Amygdala (tissue), 56 donors: ENCODE data around the gene GPR15.

Source experiments
- DNase-seq, 56 donors: peaks; one replicate each; lab custom pipeline; 2025; lab: John Stamatoyannopoulos, UW

The GPR15 gene

DNA sequence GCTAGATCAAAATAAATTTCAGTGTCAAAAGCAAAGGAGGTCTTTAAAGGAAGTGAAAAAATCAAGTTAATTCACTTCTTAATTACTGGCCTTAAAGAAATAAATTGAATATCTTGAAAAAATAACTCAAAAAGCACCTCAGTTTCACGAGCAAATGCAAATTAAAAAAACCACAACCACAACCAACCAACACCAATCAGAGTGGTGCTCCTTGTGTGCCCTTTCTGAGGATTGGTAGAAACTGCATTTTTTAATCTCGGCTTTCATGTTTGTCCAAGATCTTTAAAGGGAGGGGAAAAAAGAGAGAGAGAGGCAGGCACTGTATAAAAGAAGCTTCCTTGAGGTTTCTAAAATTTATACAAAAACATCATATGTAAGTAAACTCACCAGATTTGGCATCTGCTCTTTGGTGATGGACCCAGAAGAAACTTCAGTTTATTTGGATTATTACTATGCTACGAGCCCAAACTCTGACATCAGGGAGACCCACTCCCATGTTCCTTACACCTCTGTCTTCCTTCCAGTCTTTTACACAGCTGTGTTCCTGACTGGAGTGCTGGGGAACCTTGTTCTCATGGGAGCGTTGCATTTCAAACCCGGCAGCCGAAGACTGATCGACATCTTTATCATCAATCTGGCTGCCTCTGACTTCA is at the start of gene GPR15:
Gene GPR15, plus strand, starts transcription at position 357 of the 653 bp plus-strand sequence. Its CDS starts 56 bp downstream, at position 413.
- no peak for DNase-seq

DNA sequence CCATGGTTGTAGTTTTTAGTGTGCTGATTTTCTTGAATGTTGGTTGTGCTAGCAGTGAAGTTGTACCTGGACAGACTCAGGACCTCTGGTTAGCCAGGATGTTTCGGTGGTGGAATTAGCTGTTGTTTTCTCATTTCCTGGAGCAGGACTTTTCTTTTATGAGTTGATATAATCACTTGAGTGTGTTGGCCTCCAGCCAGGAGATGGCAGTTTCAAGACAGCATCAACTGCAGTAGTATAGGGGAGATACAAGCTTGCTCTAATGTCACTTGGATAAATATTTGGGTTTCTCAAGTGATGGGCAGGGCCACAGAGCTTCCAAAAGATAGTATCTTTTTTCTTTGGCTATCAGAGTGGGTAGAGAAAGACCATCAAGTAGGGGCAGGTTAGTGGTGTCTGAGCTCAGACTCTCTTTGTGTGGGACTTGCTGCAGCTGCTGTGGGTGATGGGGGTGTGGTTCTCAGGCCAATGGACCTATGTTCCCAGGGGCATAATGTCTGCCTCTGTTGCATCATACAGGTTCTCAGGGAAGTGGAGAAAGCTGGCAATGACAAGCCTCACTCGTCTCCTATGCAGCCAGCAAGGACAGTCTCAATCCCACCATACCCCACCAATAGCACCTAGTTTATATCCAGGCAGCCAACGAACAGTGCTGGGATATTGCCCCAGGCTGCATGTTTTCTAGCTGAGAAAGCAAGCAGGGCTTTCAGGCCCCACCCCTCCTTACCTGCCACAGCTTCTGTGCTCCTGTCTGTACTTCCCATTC is 48.9 kb upstream of the GPR15 start:
- DNase-seq, result no peak

DNA sequence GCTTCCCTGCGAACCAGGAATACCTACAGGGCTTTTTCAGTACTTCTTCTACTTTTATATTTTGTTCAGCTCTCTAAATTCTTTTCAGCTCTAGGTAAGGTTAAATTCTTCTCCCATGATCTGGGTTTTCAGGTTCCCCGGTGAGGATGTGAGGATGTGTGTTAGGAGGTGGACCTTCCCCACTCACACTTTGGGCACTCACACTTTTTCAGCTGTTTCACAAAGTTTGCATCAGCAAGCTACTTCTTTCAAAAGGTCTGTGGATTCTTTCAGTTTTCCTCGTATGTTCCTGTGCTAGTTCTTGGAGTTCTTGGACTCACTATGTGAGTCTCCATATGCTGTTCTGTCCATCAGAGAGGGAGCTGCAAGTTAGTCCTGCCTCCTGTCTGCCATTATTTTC is 48.2 kb upstream of the GPR15 start:
- no peak for DNase-seq

DNA sequence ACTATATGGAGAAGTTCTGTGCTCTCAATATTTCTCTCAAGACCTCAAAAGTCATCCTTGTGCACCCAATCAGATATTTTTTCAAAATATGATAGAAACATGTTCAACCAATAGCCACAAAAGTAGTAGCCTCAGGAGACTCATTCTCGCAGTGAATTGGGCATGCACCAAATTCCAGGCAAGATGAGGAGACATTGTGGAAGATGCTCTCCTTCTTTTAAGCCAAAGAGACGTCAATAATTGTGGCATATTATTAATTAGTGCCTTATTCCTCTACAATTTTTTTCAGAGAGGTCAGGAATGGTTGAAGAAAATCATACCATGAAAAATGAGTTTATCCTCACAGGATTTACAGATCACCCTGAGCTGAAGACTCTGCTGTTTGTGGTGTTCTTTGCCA is 34.4 kb upstream of the GPR15 start, which contains the start of gene OR5K2:
Gene OR5K2, plus strand, starts transcription at position 301 of the 400 bp plus-strand sequence. Its CDS starts 0 bp downstream, at position 301.
- DNase-seq, result no peak

DNA sequence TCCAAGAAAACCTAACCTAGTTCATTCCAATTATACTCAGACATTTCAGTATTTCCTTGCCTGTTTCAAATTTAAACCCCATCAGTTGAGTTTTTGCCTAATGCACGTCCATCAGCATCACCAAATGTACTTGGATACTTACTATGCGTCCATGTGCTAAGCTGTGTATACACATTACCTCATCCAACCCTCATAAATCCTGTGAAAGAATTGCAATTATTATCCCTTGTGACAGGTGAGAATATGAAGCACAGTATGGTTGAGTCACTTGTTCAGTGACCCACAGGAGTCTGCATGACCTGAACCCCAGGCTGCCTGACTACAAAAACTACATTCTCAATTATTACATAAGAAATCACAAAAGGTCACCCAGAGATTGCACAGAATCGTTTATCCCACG is 31.8 kb upstream of the GPR15 start:
- DNase-seq, result no peak

DNA sequence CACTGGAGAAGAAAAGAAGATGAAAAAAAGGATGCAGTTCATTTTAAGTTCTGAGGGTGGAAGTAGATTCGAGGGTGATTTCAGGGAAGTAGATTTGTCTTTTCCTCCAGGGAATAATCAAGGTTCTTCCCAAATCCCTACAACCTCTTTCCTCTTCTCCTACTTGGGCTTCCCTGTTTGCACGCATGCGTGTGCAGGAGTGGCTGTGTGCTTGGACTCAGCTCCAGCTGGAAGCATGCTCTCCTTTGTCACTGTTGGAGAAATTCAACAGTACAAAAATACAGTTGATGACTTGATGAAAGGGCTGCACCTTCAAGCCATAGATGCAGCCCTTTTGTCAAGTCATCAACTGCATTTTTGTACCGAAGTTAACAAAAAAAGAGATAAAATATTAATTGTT is 30.5 kb upstream of the GPR15 start:
- peak in 10 of 56 donors; percentile 1 to 44 (median 16) for DNase-seq

DNA sequence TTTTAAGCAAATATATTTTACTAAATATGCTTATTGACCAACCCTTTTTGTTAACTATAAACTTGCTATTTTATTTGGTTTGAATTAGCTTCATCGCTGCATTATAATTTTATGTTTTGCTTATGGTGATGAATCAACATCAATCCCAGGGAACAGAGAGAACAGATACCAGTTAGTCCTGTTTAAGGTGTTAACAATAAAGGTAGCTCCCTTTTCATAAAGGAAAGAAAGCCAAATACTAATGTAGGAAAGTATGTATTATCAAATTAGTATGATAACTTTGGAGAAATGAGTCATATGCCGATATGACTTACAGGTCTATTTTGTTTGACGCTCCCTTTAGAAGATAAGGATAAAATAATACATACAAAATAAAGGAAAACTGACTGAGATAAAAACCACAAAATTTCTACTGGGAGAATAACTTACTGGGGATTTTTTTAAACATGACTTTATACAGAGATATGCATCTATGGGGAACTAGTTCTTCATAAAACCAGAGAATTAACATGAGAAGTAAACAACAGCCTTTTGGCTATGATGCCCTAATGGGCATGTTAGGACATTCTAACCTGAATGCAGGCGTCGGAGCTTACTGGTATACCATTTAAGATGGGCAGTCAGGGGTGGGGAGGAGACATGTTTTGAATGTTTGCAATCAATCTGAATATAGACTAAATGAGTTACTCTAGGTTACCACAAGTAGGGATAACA is 29.8 kb upstream of the GPR15 start:
- no peak for DNase-seq

DNA sequence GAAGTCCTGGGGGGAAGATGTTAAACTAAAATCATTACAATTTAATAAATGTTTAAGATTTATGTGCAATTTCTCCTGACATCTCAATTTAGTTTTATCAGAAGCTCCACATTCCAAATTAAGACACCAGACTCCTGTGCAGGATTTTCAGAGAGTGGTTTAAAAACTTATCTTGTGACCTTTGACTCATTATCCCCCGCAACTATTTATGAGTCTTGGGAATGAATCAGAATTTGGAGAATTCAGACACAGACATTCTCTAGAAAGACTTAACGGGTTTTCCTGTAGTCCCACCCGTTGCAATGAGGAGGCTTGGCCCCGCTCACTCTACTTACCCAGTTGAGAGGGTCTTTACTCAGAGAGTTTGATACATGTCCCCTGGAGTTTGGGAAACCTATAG is 27.2 kb upstream of the GPR15 start:
- no peak for DNase-seq

DNA sequence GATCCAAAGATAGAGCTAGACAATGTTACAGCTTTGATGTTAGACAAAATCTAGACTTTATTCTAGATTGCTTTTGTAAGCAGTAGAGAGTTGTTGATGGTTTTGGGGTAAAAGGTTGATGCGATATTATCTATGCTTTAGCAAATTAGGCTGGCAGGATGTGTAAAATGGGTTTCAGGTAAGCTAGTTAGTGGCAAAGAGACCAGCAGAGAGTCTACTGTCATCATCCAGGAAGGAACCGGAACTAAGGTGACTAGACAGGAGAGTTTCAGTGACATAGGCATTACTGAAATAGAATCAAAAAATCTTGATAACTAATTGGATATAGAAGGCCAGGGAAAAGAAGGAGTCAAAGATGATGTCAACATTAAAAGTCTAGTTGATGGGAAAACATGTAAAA is 23.2 kb upstream of the GPR15 start:
- no peak for DNase-seq

DNA sequence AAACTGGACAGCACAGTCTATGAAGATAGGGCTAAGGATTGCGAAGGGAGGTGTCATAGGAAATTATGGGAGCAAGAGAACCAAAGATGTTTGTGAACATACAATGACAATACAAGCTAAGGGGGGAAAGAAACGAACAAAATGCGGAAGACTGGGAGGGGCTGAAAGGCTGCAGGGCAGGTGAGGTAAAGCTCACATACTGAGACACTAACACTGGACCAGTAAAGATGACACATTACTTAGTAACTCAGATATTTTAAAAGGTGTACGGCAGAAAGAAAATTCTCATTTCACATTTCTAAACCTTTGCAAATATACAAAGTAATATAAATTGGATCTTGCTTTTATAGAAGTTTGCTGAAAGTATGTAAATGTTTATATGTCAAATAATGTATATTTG is 19.2 kb upstream of the GPR15 start:
- DNase-seq, result no peak

DNA sequence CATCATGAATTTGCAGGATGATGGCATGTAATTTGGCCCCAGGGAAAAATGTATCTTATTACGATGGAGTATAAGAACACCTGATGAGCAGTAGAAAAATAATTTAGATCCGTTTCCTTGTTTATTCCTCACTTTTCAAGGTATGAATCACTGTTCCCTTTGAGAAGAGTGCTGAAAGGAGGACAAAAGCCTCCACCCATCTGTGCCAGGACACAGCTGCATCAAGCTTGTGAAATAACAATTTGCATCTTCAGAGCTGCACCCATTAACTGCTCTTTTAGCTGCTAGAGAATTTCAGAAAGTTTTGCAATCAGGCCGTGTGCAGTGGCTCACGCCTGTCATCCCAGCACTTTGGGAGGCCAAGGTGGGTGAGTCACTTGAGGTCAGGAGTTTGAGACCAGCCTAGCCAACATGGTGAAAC is 18.7 kb upstream of the GPR15 start:
- peak in 3 of 56 donors; percentile 7 to 10 (median 10) for DNase-seq

DNA sequence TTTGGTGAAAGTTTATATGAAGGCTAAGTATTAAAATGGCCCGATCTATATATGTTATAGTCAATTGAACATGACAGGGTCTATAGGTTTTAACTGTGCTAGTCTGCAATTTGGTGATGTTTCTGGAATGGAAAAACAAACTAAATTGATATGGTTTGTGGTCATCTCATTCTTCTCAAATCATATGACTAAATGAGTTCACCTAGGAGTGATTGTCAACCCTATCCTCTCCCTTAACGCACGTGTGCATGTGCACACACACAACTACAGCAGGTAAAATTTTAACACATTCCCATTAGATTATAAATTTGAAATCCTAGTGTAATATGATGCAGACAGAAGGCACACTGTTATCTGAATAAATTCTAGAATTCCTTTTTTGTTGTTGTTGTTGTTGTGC is 18.0 kb upstream of the GPR15 start:
- no peak for DNase-seq

DNA sequence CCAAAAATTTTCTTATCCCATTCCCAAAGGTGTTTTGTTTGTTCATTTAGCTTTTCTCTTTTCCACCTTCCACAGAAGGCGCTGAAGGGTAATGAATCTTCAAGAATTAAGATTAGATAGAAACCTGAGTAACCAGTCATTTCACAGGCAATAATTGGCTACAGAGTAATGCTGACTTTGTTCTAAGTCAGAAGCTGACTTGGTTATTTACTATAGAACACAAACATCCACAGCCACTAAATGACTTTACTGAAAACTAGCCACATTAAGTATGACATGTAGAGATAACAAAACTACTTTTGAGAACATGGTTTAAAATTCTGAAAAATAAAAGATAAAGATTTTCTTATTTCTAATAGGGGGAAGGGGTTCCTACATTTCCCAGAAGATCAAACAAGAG is 16.8 kb upstream of the GPR15 start:
- DNase-seq, result no peak

DNA sequence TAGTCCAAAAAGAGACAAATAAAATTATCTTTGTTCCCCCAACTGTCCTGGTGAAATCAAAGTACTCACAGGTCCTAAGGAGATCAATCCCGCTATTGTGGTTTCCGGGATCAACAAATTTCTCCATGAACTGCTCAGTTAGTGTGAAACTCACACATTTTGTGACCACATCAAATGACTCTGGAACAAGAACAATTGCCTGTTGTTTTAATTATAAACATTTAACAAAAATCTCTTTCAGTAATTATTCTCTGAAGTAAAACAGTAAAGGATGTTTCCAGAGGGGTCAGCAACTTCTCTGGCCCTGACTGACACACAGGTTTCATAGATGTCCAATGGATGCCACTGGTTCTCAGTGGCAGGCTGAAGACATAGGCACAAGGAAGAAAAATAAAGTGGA is 13.0 kb upstream of the GPR15 start:
- peak in 22 of 56 donors; percentile 3 to 81 (median 32) for DNase-seq

DNA sequence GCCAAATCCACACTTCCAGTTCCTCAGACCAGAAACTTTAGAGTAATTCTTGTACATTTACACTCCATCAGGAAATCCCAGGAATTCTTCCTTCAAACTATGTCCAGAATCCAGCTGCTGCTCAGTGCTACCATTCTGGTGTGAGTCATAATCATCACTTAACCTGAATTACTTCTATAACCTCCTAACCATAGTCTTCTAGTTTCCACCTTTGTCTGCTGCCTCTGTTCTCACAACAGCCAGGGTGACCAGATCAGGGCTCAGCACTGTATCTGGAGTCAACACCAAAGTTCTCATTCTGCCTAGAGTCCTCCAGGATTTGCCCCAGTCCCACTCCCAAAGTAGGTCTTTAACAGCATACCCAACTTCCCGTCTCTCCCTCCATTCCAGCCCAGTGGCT is 12.4 kb upstream of the GPR15 start:
- peak in 1 of 56 donors; percentile 28 for DNase-seq

DNA sequence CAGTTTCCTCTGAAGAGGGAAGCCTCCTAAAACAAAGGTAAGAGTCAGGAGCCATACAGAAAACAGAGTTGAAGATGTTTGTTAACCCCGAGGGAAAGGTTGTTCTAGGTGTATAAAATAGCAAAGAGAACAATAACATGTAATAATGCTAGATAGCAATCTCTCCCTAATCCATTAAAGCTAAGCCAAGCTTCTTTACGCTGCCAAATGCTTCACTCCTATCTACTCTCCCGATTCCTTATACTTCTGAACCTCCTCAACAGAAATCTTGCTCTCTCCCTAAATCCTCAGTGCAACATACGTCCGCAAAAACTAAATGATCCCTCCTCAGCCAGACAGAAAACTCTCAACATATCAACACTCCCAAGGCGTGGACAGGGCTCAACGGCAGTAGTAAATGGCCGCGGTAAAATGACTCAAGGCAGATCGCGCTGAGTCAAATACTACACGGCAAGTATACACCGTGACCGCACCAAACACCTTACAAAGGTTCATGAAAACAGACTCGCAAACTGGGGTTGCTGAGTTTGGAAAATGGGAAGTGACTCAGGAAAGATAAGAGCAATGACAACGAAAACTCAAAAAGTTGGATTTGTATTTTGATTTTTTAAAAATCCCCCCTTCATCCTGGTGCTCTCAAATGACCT is 9.8 kb upstream of the GPR15 start:
- peak in 19 of 56 donors; percentile 8 to 67 (median 34) for DNase-seq

DNA sequence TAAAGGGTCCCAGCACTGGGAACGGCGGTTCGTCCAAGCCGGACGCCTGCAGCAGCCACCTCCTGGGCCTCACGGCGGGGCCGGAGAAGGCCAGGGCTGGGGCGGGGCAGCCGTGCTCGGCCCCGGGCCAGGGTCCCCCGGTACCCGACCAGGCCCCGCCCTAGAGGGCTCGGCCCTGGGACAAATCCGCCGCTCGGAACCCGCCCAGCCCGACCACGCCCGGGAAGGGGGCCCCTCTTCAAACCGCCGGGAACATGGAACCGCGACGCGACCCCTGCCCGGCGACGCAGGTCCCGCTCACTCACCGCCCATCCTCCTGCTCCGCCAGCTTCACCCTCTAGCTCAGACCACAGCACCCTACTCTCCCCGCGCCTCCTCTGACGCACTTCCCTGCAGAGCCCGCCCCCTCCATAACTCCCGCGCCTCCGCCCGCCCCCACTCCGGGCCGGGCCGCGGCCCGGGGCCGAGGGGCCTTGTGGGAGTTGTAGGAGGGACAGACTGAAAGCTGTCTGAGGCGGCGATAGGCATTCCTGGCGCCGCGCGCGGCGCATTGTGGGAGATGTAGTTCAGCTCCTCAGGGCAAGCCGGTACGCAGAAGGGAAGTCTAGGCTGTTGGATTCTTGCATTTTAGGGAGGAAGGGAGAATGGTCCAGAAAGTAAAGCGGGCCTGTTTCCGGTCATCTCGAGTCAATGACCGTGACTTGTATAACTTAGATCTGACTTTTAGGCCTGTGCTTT is 9.1 kb upstream of the GPR15 start, which contains the start of gene CLDND1:
Gene CLDND1, minus strand, starts transcription at position 359 of the 738 bp plus-strand sequence. CDS start 1,478 bp downstream, outside the sequence.
- peak; percentile 41 to 99 (median 97) for DNase-seq

DNA sequence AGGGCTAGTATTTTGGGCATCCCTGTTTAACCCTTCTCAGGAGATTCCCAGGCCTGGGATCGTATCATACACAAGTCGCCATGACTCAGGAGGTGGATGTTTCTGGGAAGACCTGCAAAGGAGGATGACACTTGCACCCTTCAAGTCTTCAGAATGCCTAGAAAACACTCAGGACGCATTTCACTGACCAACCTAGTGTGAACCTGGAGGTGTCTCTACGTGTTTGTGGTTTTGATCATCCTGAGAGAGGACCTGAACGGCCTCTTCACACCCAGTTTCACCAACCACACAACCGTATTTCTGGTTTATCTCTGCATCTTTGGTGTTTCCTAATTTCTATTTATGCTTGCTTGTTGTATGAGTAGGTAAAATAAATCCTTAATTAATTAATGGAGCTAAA is 6.3 kb upstream of the GPR15 start:
- DNase-seq, result no peak

DNA sequence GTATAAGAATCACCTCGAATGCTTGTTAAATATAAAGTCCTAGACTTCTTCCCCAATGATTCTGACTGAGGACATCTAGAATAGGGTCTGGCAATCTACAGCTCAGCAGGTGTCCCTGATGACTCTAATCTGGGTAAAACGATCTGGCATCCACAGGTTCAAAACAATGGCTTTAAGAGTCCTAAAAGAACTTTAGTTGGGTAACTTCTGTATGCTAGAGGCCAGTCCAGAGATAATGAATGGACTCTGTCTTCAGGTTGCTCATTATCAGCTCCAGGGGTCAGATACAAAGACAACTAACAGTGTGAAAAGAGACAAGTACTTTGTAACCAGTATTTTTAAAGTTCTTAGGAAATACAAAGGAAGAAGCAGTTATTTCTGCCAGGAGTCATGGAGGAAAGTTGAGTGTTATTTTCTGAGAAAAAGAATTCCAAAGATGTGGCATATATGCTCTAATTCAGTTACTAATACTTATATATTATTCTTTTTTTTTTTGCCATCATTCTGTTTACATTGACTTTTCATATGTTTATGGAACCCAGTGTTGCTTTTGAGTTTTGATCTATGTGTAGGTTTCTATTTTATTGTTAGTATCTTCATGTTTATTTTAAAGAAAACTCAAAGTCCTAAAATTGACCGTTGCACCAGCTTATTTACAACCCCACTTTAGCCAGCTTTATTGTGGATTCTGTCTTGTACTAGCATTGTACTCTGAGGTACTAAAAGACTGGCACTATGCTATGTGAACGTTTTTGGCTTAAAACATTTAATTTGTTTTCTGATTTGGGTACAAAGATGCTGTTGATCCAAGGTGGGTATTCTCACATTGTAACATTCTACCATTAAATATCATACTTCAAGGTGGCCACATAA is 3.1 kb upstream of the GPR15 start:
- no peak for DNase-seq
